GM23338 (cell line): ENCODE measurements around the gene CPTP. TPM values are rescaled to one million over a fixed set of nuclear protein-coding genes. Genes with fewer than 3 reads are reported as not detected.

Experiments
- ATAC-seq: fragments of 200-7000 bp; cut with Tn5 transposase; 3 replicates; pipeline ENCODE4 v1.9.1; 2020
- DNase-seq: peaks from one replicate; pipeline ENCODE4 v3.0.0-alpha.2; 2015; ENCODE audit warnings: low spot score
- H2AFZ ChIP-seq: fragments of 200-600 bp; sonication (generic); 2 replicates; pipeline ENCODE4 v1.8.0; 2016; ENCODE audit warnings: antibody characterized with exemption, mild to moderate bottlenecking, moderate library complexity
- H3F3A ChIP-seq: fragments of 200-600 bp; sonication (generic); replicated peaks from 2 replicates; pipeline ENCODE4 v1.8.0; 2017; ENCODE audit warnings: antibody characterized with exemption, mixed run types, low read depth
- H3K27ac ChIP-seq: fragments of 200-600 bp; sonication (generic); 2 replicates; pipeline ENCODE4 v1.6.1; 2016; ENCODE audit warnings: low read depth
- H3K27me3 ChIP-seq: fragments of 200-600 bp; sonication (generic); 2 replicates; pipeline ENCODE4 v1.8.0; 2016; ENCODE audit warnings: mild to moderate bottlenecking, mixed run types, moderate library complexity; ENCODE audit not compliant: insufficient read depth
- H3K36me3 ChIP-seq: fragments of 200-600 bp; sonication (generic); 2 replicates; pipeline ENCODE4 v1.8.0; 2016; ENCODE audit warnings: mild to moderate bottlenecking; ENCODE audit not compliant: insufficient read depth
- H3K4me1 ChIP-seq: fragments of 200-600 bp; sonication (generic); 2 replicates; pipeline ENCODE4 v1.8.0; 2016; ENCODE audit warnings: mild to moderate bottlenecking, moderate library complexity; ENCODE audit not compliant: insufficient read depth
- H3K4me2 ChIP-seq: fragments of 200-600 bp; sonication (generic); 2 replicates; pipeline ENCODE4 v1.7.1; 2017; ENCODE audit warnings: mixed run types
- H3K4me3 ChIP-seq: fragments of 200-600 bp; sonication (generic); 2 replicates; pipeline ENCODE4 v1.6.1; 2016; ENCODE audit warnings: mixed run types
- H3K79me2 ChIP-seq: fragments of 200-600 bp; sonication (generic); replicated peaks from 2 replicates; pipeline ENCODE4 v1.8.0; 2017; ENCODE audit warnings: mild to moderate bottlenecking; ENCODE audit not compliant: insufficient read depth
- H3K9me2 ChIP-seq: fragments of 200-600 bp; sonication (generic); 2 replicates; pipeline ENCODE4 v1.8.0; 2017; ENCODE audit not compliant: insufficient read depth
- H4K20me1 ChIP-seq: fragments of 200-600 bp; sonication (generic); replicated peaks from 2 replicates; pipeline ENCODE4 v1.8.0; 2017; ENCODE audit warnings: mild to moderate bottlenecking; ENCODE audit not compliant: insufficient read depth
- H3K27ac Mint-ChIP-seq: 2 replicates; pipeline ENCODE4 v1.8.0; 2020; ENCODE audit warnings: inconsistent platforms, mild to moderate bottlenecking, moderate library complexity, mixed read lengths
- H3K27me3 Mint-ChIP-seq: 3 replicates; pipeline ENCODE4 v1.8.0; 2022; ENCODE audit warnings: low read depth, mild to moderate bottlenecking, moderate library complexity, mixed read lengths, inconsistent platforms; ENCODE audit not compliant: insufficient read depth, poor library complexity
- H3K36me3 Mint-ChIP-seq: 3 replicates; pipeline ENCODE4 v1.8.0; 2021; ENCODE audit warnings: low read depth, mild to moderate bottlenecking, inconsistent platforms, moderate library complexity, mixed read lengths
- H3K4me1 Mint-ChIP-seq: 3 replicates; pipeline ENCODE4 v1.8.0; 2020; ENCODE audit warnings: mild to moderate bottlenecking, inconsistent platforms, mixed read lengths
- H3K4me3 Mint-ChIP-seq: 3 replicates; pipeline ENCODE4 v1.8.0; 2021; ENCODE audit warnings: moderate library complexity, mild to moderate bottlenecking, inconsistent platforms, mixed read lengths
- H3K9me3 Mint-ChIP-seq: 3 replicates; pipeline ENCODE4 v1.8.0; 2020; ENCODE audit warnings: moderate library complexity, mild to moderate bottlenecking, inconsistent platforms, mixed read lengths
- CREB1 ChIP-seq: fragments of 250-450 bp; sonication (Bioruptor Pico); IDR thresholded peaks from 2 replicates; pipeline ENCODE4 v1.5.0; 2020; ENCODE audit warnings: low read depth, mild to moderate bottlenecking, moderate library complexity
- JUNB ChIP-seq: IDR thresholded peaks from one replicate; pipeline ENCODE4 v1.6.1; 2016; ENCODE audit warnings: antibody characterized with exemption; ENCODE audit not compliant: unreplicated experiment
- NANOG ChIP-seq: IDR thresholded peaks from 2 replicates; pipeline ENCODE4 v1.6.1; 2016; ENCODE audit warnings: antibody characterized with exemption, borderline replicate concordance
- POLR2AphosphoS5 ChIP-seq: IDR thresholded peaks from 2 replicates; pipeline ENCODE4 v1.6.1; 2016; ENCODE audit warnings: antibody characterized with exemption, low read depth
- ZNF114 ChIP-seq: fragments of 250-450 bp; sonication (Bioruptor Pico); IDR thresholded peaks from 2 replicates; pipeline ENCODE4 v1.5.0; 2020; ENCODE audit warnings: mild to moderate bottlenecking, moderate library complexity
- ZNF331 ChIP-seq: fragments of 250-450 bp; sonication (Bioruptor Pico); IDR thresholded peaks from 2 replicates; pipeline ENCODE4 v1.5.0; 2020; ENCODE audit warnings: low read depth, mild to moderate bottlenecking, moderate library complexity
- polyA plus RNA-seq: library from polyadenylated mRNA; unstranded; fragments of >200 nt; fragmentation: Nextera tagmentation; extraction: Ambion mirVana; gene quantifications from 2 replicates; pipeline ENCODE4 v1.2.1, GENCODE V29; 2016
- total RNA-seq: library from RNA; depleted of rRNA; stranded (reverse); fragments of >200 nt; shearing (Covaris generic); gene quantifications from 2 replicates; pipeline ENCODE4 v1.2.3, GENCODE V29; 2014
- TF ChIP-seq, protein P1 (sequence below), 2 experiments: fragments of 200-600 bp in 1 of 2; sonication (generic) in 1 of 2; conservative IDR thresholded peaks; 2 replicates each; pipeline versions ENCODE4 v1.5.1 to v1.6.1; 2016 to 2017; ENCODE audit warnings: antibody characterized with exemption in 2 of 2, low read depth in 2 of 2, mild to moderate bottlenecking in 2 of 2, moderate library complexity in 1 of 2
- TF ChIP-seq, protein P2 (sequence below): IDR thresholded peaks from one replicate; pipeline ENCODE4 v1.6.1; 2018; ENCODE audit warnings: antibody characterized with exemption; ENCODE audit not compliant: unreplicated experiment
- TF ChIP-seq, protein P3 (sequence below): IDR thresholded peaks from 2 replicates; pipeline ENCODE4 v1.6.1; 2016; ENCODE audit warnings: antibody characterized with exemption
- TF ChIP-seq, protein P4 (sequence below): fragments of 250-450 bp; sonication (Bioruptor Pico); IDR thresholded peaks from 2 replicates; pipeline ENCODE4 v1.5.0; 2020; ENCODE audit warnings: mild to moderate bottlenecking, moderate library complexity

Gene CPTP
- total and polyA plus RNA-seq, 2 experiments from 2014 or later, result 8.1 to 13.5 TPM

DNA sequence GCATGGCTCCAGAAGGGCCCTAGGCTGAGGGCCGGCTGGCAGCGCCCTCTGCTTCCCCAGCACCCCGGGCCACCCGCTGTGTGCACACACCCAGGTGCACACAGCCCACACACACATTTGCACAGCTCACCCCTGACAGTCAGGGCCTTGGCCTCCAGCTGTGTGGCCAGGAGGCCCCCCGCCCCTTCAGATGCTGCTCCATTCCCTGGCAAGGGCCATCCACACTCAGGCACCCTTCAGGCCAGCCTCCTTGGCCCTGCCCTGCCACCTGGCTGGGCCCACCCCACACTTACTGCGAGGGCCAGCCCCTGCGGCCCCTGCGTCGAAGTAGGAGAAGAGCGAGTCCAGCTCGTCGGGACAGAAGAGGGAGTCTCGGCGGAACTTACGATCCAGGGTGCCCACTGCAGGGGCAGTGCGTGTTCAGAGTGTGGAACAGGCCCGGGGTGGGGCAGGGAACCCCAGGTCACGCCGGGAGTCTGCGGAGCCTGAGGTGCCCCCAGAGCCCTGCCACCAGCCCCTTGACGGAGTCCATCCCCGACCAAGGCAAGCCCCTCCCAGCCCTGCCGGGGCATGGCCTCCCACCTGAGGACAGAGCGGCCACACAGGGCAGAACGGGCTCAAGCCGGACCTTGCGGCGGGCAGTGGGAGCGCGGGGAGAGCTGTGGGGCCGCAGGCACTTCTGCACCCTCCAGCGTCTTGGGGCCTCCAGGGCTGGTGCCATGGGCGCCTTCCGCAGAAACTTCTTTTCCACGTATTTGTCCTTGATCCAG is 29.3 kb upstream of the CPTP start (continued):
- TF ChIP-seq, protein P1, sequence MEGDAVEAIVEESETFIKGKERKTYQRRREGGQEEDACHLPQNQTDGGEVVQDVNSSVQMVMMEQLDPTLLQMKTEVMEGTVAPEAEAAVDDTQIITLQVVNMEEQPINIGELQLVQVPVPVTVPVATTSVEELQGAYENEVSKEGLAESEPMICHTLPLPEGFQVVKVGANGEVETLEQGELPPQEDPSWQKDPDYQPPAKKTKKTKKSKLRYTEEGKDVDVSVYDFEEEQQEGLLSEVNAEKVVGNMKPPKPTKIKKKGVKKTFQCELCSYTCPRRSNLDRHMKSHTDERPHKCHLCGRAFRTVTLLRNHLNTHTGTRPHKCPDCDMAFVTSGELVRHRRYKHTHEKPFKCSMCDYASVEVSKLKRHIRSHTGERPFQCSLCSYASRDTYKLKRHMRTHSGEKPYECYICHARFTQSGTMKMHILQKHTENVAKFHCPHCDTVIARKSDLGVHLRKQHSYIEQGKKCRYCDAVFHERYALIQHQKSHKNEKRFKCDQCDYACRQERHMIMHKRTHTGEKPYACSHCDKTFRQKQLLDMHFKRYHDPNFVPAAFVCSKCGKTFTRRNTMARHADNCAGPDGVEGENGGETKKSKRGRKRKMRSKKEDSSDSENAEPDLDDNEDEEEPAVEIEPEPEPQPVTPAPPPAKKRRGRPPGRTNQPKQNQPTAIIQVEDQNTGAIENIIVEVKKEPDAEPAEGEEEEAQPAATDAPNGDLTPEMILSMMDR (conservative IDR thresholded peaks at IDR 0.05; ENCODE audit: low read depth in 2 of 2), result no peak
- TF ChIP-seq, protein P2, sequence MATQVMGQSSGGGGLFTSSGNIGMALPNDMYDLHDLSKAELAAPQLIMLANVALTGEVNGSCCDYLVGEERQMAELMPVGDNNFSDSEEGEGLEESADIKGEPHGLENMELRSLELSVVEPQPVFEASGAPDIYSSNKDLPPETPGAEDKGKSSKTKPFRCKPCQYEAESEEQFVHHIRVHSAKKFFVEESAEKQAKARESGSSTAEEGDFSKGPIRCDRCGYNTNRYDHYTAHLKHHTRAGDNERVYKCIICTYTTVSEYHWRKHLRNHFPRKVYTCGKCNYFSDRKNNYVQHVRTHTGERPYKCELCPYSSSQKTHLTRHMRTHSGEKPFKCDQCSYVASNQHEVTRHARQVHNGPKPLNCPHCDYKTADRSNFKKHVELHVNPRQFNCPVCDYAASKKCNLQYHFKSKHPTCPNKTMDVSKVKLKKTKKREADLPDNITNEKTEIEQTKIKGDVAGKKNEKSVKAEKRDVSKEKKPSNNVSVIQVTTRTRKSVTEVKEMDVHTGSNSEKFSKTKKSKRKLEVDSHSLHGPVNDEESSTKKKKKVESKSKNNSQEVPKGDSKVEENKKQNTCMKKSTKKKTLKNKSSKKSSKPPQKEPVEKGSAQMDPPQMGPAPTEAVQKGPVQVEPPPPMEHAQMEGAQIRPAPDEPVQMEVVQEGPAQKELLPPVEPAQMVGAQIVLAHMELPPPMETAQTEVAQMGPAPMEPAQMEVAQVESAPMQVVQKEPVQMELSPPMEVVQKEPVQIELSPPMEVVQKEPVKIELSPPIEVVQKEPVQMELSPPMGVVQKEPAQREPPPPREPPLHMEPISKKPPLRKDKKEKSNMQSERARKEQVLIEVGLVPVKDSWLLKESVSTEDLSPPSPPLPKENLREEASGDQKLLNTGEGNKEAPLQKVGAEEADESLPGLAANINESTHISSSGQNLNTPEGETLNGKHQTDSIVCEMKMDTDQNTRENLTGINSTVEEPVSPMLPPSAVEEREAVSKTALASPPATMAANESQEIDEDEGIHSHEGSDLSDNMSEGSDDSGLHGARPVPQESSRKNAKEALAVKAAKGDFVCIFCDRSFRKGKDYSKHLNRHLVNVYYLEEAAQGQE, result no peak
- no peak for TF ChIP-seq CREB1 (CRISPR knock-in tag)
- no peak for TF ChIP-seq POLR2AphosphoS5
- TF ChIP-seq NANOG, result no peak
- no peak for TF ChIP-seq ZNF114 (CRISPR knock-in tag)
- TF ChIP-seq ZNF331, result no peak
- TF ChIP-seq, protein P3, sequence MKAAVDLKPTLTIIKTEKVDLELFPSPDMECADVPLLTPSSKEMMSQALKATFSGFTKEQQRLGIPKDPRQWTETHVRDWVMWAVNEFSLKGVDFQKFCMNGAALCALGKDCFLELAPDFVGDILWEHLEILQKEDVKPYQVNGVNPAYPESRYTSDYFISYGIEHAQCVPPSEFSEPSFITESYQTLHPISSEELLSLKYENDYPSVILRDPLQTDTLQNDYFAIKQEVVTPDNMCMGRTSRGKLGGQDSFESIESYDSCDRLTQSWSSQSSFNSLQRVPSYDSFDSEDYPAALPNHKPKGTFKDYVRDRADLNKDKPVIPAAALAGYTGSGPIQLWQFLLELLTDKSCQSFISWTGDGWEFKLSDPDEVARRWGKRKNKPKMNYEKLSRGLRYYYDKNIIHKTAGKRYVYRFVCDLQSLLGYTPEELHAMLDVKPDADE, result no peak
- TF ChIP-seq JUNB, result no peak

DNA sequence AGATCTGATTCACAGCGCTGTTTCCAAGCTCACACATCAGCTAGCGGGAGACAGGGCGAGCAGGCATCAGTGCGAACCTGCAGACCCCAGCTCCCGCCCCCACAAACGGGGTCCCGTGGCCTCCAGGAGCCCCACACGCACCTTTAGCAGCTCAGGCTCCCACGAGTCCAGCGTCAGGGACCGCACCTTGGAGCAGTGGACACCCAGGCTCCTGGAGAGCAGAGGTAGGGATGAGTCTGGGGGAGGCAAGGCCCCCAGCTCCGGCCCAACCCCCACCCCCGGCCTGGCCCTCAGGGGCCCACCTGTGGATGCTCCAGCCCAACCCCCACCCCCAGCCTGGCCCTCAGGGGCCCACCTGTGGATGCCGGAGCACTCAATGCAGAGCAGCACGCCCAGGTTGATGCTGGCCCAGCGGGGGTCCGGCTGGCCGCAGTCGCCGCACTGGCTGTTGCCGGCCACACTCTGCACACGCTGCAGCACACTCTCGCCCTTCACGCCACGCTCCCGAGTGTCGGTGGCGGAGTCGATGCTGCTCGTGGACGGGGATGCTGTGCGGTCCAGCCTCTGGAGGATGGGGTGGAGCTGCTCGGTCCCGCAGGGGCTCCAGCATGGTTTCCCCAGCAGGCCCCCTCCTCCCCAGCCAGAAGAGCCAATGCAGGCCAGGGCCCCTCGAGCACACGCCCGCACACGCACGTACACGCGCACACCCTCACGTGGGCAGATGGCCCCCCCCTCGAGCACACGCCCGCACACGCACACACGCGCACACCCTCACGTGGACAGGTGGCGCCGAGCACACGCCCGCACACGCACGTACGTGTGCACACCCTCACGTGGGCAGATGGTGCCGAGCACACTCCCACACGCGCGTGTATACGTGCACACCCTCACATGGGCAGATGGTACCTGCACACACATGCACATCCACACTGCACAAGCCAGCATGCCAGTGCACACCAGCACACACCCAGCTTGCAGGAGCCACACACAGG is 28.2 kb upstream of the CPTP start:
- Histone ChIP-seq H3K9me2 (no peaks in the 10 kb centered on the region), H3K36me3 (no peaks in the 10 kb centered on the region), H3F3A (0 out of 2 replicates have a peak, but pooled peaks cover 9% of the 10 kb centered on the region), H3K4me2 (no peak overlapping the region), H3K27me3 (no peaks in the 10 kb centered on the region), H3K79me2 (no peaks in the 10 kb centered on the region), H3K4me1 (no peaks in the 10 kb centered on the region), H3K27ac (no peak overlapping the region), H2AFZ (no peak overlapping the region), H3K4me3 (no peak overlapping the region), H4K20me1 (no peaks in the 10 kb centered on the region)
- Mint-ChIP-seq H3K9me3 (no peaks in the 10 kb centered on the region), H3K4me1 (peaks cover 4% of the 10 kb centered on the region; the same call in 1 of the 3 replicates), H3K4me3 (no peak overlapping the region), H3K27me3 (peaks cover 5% of the 10 kb centered on the region), H3K36me3 (no peaks in the 10 kb centered on the region), H3K27ac (no peak overlapping the region)
- ATAC-seq (no peak), DNase-seq (no peak)
- TF ChIP-seq POLR2AphosphoS5, result no peak
- TF ChIP-seq, protein P4, sequence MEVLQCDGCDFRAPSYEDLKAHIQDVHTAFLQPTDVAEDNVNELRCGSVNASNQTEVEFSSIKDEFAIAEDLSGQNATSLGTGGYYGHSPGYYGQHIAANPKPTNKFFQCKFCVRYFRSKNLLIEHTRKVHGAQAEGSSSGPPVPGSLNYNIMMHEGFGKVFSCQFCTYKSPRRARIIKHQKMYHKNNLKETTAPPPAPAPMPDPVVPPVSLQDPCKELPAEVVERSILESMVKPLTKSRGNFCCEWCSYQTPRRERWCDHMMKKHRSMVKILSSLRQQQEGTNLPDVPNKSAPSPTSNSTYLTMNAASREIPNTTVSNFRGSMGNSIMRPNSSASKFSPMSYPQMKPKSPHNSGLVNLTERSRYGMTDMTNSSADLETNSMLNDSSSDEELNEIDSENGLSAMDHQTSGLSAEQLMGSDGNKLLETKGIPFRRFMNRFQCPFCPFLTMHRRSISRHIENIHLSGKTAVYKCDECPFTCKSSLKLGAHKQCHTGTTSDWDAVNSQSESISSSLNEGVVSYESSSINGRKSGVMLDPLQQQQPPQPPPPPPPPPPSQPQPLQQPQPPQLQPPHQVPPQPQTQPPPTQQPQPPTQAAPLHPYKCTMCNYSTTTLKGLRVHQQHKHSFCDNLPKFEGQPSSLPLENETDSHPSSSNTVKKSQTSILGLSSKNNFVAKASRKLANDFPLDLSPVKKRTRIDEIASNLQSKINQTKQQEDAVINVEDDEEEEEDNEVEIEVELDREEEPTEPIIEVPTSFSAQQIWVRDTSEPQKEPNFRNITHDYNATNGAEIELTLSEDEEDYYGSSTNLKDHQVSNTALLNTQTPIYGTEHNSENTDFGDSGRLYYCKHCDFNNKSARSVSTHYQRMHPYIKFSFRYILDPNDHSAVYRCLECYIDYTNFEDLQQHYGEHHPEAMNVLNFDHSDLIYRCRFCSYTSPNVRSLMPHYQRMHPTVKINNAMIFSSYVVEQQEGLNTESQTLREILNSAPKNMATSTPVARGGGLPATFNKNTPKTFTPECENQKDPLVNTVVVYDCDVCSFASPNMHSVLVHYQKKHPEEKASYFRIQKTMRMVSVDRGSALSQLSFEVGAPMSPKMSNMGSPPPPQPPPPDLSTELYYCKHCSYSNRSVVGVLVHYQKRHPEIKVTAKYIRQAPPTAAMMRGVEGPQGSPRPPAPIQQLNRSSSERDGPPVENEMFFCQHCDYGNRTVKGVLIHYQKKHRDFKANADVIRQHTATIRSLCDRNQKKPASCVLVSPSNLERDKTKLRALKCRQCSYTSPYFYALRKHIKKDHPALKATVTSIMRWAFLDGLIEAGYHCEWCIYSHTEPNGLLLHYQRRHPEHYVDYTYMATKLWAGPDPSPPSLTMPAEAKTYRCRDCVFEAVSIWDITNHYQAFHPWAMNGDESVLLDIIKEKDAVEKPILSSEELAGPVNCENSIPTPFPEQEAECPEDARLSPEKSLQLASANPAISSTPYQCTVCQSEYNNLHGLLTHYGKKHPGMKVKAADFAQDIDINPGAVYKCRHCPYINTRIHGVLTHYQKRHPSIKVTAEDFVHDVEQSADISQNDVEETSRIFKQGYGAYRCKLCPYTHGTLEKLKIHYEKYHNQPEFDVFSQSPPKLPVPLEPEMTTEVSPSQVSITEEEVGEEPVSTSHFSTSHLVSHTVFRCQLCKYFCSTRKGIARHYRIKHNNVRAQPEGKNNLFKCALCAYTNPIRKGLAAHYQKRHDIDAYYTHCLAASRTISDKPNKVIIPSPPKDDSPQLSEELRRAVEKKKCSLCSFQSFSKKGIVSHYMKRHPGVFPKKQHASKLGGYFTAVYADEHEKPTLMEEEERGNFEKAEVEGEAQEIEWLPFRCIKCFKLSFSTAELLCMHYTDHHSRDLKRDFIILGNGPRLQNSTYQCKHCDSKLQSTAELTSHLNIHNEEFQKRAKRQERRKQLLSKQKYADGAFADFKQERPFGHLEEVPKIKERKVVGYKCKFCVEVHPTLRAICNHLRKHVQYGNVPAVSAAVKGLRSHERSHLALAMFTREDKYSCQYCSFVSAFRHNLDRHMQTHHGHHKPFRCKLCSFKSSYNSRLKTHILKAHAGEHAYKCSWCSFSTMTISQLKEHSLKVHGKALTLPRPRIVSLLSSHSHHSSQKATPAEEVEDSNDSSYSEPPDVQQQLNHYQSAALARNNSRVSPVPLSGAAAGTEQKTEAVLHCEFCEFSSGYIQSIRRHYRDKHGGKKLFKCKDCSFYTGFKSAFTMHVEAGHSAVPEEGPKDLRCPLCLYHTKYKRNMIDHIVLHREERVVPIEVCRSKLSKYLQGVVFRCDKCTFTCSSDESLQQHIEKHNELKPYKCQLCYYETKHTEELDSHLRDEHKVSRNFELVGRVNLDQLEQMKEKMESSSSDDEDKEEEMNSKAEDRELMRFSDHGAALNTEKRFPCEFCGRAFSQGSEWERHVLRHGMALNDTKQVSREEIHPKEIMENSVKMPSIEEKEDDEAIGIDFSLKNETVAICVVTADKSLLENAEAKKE (CRISPR knock-in tag), result no peak
- TF ChIP-seq NANOG, result no peak
